Kidney capillary endothelial cell (primary cell): ENCODE results near the gene TNIP2.

Experiments
- DNase-seq: peaks from one replicate; pipeline ENCODE4 v3.0.0-alpha.2; 2018; ENCODE audit warnings: low spot score

The TNIP2 gene

GRCh38 chr4:2755821-2756690, at the start of gene TNIP2:
Gene TNIP2 (minus strand): TSS chr4:2756336. CDS start chr4:2756289, 47 bp downstream.
- DNase-seq, result peak; percentile 74

- no peak for DNase-seq
These were observed 48.9 kb upstream of the TNIP2 start for GRCh38 chr4:2804973-2805501.

DNA sequence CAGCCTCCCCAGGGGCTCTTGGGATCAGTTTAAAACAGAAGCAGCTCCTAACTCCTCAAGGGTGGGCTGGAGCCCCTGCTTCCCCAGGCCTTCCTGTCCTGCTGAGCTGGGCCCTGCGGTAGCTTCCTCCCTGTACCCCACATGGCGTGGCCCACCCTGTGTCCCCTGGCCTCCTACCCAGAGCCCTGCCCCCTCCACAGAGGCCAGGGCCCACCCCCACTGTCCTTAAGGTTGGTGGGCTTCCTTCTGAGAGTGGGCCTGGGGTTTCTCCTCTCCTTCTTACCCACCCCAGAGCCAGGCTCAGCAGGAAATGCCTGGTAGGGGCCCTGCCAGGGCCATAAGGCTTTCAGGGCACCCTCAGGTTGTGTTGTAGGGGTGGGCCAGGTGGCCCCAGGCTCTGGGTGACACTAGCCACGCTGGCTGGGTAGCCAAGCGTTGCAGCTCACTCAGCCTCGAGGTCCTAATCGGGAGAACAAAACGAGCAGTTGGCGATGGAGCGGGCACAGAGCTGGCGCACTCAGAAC, 48.4 kb upstream of the TNIP2 start:
- DNase-seq, result no peak

- no peak for DNase-seq
These were observed 47.7 kb upstream of the TNIP2 start for GRCh38 chr4:2803624-2804448.

DNA sequence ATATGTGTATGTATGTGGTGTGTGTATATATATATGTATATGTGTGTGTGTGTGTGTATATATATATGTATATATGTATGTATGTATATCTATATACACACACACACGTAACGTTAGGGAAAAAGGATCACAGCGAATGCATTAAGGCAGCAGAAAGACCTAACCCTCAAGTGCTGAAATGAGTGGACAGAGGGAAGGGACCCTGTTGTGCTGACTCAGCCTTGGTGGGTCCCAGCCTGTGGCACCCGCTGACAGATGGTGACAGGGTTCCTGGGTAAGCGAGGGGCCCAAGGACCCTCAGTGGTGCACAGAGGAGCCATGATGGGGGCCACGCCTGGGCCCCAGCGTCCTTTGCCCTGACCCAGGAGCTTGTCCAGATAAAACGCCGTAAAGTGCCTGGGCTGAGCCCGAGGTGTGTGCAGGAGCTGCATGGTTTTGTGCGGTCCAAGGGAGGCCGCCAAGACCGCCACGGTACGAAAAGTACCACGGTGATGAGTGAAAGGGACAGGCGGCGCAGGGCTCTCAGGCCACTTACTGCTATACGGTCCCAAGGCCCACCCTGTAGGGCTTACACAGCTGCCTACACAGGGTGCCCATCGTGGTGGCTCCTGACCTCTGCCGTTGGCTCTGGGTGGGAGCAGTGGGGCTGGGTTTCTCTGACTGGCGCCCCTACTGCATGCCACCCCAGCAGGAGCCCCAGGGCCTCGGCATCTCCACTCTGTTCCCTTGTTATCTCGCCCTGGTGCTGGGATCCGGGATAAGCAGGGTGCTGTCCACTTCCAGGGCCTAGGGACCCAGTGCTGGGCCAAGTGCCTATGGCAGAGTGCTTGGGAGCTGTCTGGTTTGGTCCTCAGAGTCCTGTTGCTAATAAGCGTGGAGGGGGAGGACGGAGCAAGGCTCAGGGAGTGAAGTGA, 46.7 kb upstream of the TNIP2 start:
- DNase-seq, result no peak

DNA sequence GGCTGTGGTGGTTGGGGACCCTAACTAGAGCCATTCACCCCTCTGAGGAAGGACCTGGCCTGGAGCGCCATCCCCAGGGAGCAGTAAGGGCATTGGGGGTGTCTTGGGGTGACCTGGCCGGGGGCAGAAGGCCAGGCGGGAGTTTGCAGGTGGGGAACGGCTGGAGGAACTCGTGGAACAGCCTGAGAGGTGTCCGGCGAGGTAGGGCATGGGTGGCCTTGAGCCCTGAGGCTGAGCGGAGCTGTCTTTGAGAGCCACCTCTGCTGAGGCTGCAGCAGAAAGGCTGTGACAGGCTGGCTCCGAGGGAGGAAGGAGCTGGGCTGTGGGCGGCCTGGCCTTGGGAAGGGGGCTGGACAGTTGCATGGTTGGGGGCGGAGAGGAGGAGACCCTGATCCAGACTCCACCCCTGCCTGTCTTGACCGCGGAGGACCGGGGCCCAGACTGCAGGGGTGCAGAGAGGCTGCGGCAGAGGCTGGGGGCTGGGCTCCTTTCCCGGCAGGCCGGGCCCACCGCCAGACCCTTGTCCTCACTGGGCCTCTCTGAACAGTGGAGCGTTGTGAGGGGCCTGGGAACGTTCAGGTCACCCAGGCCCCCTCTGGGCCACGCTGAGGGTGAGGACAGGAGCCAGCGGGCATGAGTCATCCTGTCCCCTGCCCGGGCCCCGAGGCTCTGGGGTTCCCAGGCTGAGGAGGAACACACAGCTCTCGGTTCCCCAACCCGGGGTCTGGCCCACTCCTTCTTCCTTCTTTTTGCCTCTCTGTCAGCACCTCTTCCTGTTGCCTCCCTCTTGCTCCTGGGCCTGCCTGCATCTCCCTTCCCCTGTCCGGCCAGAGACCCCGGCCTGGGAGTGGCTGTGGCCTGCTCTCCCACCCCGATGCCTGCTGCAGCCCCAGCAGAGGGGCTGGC, 44.8 kb upstream of the TNIP2 start:
- DNase-seq, result no peak

DNA sequence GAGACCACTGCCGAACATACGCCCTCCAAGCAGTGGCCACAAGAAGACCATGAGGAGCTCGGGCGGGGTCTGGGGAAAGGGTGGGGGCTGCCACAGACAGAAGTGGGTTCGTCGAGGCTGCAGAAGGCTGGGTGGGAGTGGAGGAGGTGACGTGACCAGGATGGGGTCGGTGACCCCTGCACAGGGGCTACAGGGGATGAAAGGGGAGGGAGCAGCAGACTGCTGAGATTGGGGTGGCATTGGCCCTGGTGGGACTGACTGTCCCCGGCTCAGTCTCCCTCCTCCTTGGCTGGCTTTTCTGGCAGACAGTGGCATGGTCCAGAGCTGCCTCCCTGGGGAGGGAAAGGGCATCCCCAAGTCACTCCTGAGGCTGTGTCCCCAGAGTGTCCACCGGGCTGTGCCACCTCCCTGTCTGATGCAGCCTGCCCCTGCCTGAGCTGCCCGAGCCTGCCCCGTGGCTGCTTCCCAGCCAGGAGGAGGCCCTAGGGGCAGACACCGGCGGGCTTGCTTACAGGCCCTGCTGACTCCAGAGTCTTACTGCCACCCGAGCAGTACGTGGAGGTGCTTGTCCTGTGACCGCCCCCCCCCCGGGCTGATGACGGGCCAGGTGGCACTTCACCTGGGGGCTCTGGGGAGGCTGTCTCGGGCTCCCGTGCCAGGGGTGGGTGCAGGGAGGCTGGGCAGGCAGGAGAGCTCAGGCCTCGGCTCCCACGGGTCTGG, 44.0 kb upstream of the TNIP2 start:
- DNase-seq, result no peak

GRCh38 chr4:2799224-2799911, 43.2 kb upstream of the TNIP2 start:
- DNase-seq, result no peak

DNA sequence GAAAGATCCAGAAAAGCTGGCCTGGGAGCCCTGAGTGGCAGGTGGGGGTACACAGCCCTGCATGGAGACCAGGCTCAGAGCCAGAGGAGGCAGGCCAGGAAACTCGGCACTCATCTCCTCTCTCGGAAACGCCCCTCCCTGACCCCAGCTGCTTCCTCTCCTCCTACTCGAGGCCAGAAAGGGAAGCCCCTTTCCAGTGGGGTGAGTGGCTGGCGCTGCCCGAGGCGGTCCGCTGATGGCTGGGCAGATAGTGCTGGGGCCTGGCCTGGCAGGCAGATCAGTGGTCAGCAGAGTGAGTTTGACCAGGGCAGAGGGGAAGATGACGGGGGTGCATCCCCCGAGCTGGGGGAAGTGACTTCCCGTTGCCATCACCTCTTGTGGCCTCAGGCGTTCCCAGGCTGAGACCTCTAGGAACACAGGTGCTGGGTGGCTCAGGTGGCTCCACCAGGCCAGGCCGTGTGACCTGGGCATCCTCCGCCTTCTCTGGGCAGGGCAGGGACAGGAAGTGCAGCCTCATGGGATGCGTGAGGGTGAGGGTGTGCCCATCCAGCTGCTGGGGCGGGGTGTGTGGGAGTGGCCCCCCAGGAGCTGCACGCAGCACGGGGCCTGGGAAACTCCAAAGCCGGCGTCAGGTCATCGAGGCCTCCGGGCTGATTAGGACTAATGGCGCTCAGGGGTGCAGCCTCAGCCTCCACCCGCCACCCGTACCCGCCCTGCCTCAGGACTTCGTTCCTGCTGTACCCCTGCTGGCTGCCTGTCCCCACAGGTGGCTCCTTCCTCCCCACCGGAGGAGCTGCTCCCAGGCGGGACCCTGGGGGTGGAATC, 42.5 kb upstream of the TNIP2 start:
- DNase-seq, result peak; percentile 72

DNA sequence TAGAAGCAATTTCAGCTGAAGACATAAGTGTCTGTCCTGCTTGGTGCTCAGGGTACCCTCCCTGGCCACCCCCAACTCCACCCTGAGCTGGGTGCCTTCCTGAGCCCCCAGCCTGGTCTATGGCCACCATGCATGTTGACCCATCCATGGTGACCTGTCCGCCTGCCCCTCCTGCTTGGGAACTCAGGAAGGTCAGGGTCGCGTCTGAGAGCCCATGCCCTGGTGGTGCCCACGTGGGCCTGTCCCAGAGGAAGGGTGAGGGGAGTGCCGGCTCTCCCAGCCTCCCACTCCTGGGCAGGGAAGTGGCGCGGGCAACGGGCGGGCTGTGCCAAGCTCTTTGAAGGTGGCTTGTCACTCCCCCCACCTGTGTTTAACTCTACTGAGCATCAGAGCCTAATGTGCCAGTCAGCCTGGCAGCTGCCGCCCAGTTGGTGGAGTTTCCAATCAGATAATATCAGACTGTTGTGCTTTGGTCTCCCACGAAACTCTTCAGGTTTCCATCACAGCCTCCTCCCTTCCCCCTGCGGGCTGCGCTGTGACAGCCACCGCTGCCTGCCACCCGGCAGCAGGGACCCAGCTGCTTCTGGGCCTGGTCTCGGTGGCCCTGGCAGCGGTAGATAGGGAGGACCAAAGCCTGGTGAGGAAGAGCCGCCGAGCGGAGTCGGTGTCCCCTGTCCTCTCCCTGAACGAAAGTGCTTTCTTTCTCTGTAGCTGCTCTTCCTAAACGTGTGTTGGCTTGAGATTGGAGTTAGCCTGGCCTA, 41.6 kb upstream of the TNIP2 start:
- no peak for DNase-seq

DNA sequence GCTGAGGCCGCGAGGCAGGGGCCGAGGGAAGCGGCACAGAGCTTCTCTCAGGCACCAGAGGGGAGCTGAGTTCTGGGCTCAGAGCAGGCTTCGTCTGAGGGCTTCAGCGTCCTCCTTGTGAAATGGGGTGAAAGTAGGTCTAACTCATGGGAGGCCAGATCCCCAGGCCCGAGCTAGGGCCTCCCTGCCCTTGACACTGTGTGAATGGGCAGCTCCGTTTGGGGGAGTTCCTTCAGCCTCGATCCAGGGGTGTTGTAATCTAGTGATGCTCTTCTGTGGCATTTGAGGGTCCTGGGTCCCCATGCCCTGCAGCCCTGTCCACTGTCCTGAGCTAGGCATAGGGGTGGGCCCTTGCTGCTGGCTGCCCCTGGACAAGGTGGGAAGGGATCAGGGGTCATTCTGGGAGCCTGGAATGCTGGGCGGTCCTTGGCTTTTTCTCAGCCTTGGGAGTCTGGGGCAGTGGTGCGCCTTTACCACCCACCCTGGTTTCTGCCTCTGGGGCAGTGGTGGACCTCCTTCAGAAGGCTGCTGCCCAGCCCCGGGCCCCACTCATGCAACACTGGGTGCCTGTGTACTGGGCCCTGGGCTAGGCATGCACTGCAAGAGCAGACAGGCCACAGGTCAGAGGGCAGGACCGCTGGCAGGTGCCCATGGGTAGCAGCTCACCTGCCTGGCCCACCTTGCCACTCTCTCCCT, 40.9 kb upstream of the TNIP2 start:
- DNase-seq, result no peak

DNA sequence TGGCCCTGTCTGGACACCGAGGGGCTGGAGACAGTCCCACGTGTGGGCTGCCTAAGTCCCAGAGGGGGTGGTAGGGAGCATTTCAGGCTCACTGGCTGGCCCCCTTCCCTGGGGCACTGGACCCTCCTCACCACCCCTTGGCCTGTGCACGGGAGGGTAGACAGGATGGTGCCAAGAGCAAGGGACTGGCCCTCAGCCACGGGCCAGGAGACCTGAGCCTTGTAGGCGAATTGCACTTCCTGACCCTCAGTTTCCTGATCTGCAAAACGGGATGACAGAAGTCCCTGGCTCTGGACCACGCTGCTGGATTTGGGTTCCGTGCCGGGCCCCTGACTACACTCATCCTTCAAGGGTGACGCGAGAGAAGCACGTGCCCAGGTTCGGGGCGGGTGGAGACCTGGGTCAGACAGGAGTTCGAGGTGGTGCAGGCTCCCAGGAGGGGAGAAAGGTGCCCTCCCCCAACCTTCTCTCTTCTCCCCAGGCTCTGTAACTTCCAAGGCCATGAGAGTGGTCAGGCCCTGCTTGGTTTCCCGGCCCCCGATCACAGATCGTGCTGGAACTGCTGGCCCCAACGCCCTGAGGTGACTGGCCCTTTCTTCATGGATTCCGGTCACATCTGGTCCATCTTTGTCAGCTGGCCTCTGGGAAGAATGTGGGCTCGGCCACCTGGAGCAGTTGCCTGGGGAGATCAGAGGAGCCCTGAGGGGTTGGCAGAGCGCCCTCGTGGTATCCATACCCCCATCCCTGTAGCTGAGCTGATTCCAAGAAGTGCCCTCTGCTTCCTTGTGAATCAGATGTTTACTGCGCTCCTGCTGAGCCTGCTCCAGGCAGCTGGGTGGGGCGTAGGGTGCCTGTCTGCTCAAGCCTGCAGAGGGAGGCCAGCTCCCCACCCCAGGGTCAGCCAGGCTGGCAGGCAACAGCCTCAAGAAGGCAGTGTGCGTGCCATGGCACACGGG, 40.0 kb upstream of the TNIP2 start:
- no peak for DNase-seq

DNA sequence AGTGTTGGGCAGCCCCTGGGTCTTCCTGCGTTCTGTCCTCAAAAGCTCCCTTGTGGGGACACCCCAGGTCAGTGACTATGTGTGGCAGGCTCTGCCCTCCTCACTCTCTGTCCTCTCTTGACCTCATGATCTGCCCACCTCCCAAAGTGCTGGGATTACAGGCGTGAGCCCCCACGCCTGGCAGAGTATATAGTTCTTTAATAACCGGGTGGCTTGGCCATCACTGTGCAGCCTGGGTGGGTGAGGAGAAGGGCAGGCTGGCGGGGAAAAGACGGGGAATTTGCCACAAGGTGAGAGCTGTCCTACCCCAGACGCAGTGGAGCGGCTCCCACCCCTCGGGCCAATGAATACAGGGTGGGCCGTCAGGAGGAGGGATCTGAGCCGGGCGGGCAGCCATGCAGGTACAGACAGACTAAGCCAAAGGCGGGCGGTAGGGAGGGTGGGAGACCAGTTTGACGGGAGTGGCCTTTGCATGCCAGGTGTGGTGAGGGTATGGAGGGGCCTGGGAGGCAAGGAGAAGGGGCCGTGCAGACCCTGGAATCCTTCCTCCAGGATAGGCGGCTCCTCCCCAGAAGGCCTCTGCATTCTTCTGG, 39.3 kb upstream of the TNIP2 start:
- no peak for DNase-seq

DNA sequence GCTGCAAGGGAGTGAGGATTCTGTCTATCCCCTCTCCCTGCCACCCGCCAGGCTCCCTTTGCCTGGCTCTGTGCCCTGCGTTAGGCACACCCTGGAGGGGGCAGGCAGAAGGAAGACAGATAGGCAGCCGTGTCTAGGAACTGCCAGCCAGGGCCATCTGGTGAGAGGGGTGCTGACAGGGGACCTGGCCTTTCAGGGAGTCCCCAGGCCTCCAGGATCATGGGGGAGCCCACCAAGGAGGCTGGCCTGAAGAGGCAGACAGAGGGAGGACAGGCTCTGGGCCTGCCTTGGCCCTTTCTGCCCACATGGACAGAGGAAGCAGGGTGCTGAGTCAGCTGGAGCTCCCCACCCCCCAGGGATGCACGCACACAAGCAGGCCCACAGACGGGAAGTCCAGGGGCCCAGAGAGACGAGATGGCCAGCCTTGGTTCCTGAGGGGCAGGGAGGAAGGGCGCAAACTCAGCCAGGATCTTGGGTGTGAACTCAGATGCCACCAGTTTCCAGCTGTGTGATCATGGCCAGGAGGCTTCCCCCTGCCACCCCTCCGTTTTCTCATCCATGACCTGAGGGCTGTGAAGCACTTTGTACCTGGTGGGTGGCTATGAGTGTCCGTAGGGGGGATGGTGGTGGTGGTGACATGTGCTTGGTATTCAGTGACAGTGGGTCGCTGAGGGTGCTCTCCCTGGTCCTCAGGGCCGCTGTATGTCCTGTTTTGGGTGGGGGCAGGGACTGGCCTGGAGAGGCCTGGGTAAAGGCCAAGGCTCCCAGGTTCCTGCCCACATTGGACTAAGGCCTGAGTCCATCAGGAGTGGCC, 38.6 kb upstream of the TNIP2 start:
- peak; percentile 84 for DNase-seq
